ENCODE results near the gene TMEM253.

Gene TMEM253

GRCh38 chr14:21070610-21071224 lies 30.1 kb upstream of the TMEM253 start:
- H3K9me3 ChIP-seq, result no peaks in the 10 kb centered on the region
- H3K9ac ChIP-seq, result peak overlapping the region; percentile 80
- H3K36me3 ChIP-seq, result peaks cover 13% of the 10 kb centered on the region
- peak overlapping the region; percentile 88 for H3K4me2 ChIP-seq
- peak overlapping the region; percentile 80 for H3K4me3 ChIP-seq
- no peaks in the 10 kb centered on the region for H4K20me1 ChIP-seq
- peaks cover 16% of the 10 kb centered on the region for H3K27me3 ChIP-seq
- TF ChIP-seq Cebpa-rat (IDR thresholded peaks at IDR 0.05), result no peak
- peaks cover 51% of the 10 kb centered on the region for H3K4me1 ChIP-seq
- peak overlapping the region; percentile 87 for H3K27ac ChIP-seq

GRCh38 chr14:21071225-21072030 lies 29.4 kb upstream of the TMEM253 start:
- H3K9ac ChIP-seq, result peak overlapping the region; percentile 80
- TF ChIP-seq Cebpa-rat (IDR thresholded peaks at IDR 0.05), result no peak

GRCh38 chr14:21072031-21072473 lies 28.8 kb upstream of the TMEM253 start:
- H3K27me3 ChIP-seq, result peaks cover 16% of the 10 kb centered on the region
- TF ChIP-seq Cebpa-rat (IDR thresholded peaks at IDR 0.05), result peak; percentile 69
- peaks cover 51% of the 10 kb centered on the region for H3K4me1 ChIP-seq
- no peaks in the 10 kb centered on the region for H3K9me3 ChIP-seq
- H3K9ac ChIP-seq, result peak overlapping the region; percentile 80
- H4K20me1 ChIP-seq, result no peaks in the 10 kb centered on the region
- peak overlapping the region; percentile 80 for H3K4me3 ChIP-seq
- H3K4me2 ChIP-seq, result peak overlapping the region; percentile 88
- peaks cover 24% of the 10 kb centered on the region for H3K36me3 ChIP-seq
- H3K27ac ChIP-seq, result peak overlapping the region; percentile 87

More at GRCh38 chr14:21071225-21072030, 29.4 kb upstream of the TMEM253 start:
- Histone ChIP-seq H3K4me1 (peaks cover 51% of the 10 kb centered on the region), H4K20me1 (no peaks in the 10 kb centered on the region), H3K4me3 (peak overlapping the region; percentile 80), H3K27me3 (peaks cover 16% of the 10 kb centered on the region), H3K36me3 (peaks cover 20% of the 10 kb centered on the region), H3K4me2 (peak overlapping the region; percentile 88), H3K9me3 (no peaks in the 10 kb centered on the region), H3K27ac (peak overlapping the region; percentile 87)

- no peak for TF ChIP-seq Cebpa-rat (IDR thresholded peaks at IDR 0.05)
- peaks cover 16% of the 10 kb centered on the region for H3K27me3 ChIP-seq
- peaks cover 24% of the 10 kb centered on the region for H3K36me3 ChIP-seq
- H3K4me2 ChIP-seq, result peak overlapping the region; percentile 88
- peak overlapping the region; percentile 80; the same call in 1 of the 2 replicates for H3K9ac ChIP-seq
- H3K4me3 ChIP-seq, result peak overlapping the region; percentile 80
- H3K9me3 ChIP-seq, result no peaks in the 10 kb centered on the region
- H3K27ac ChIP-seq, result peak overlapping the region; percentile 87
- peaks cover 51% of the 10 kb centered on the region for H3K4me1 ChIP-seq
- H4K20me1 ChIP-seq, result no peaks in the 10 kb centered on the region
Observed at GRCh38 chr14:21072781-21073339, 28.0 kb upstream of the TMEM253 start.

- Histone ChIP-seq H3K4me2 (no peak overlapping the region; the same call in 1 of the 2 replicates), H3K36me3 (peaks cover 35% of the 10 kb centered on the region), H4K20me1 (no peaks in the 10 kb centered on the region), H3K27ac (0 out of 2 replicates have a peak overlapping the region, but pooled peaks have one; percentile 87), H3K9me3 (no peaks in the 10 kb centered on the region), H3K4me3 (no peak overlapping the region), H3K9ac (no peak overlapping the region), H3K4me1 (peaks cover 45% of the 10 kb centered on the region), H3K27me3 (peaks cover 10% of the 10 kb centered on the region)
- TF ChIP-seq Cebpa-rat (IDR thresholded peaks at IDR 0.05), result no peak
Observed at GRCh38 chr14:21073921-21074320, 26.9 kb upstream of the TMEM253 start.

- H3K27ac ChIP-seq, result peak overlapping the region; percentile 87; the same call in 1 of the 2 replicates
- H3K4me2 ChIP-seq, result no peak overlapping the region
- H3K4me1 ChIP-seq, result peaks cover 44% of the 10 kb centered on the region
- no peaks in the 10 kb centered on the region for H3K9me3 ChIP-seq
- TF ChIP-seq Cebpa-rat (IDR thresholded peaks at IDR 0.05), result no peak
- H3K4me3 ChIP-seq, result no peak overlapping the region
- peaks cover 3% of the 10 kb centered on the region for H3K27me3 ChIP-seq
- H3K36me3 ChIP-seq, result peaks cover 42% of the 10 kb centered on the region
- H3K9ac ChIP-seq, result peak overlapping the region; percentile 3; the same call in 1 of the 2 replicates
- H4K20me1 ChIP-seq, result no peaks in the 10 kb centered on the region
Observed at GRCh38 chr14:21074398-21075272, 26.2 kb upstream of the TMEM253 start.

- H4K20me1 ChIP-seq, result no peaks in the 10 kb centered on the region
- H3K27ac ChIP-seq, result no peak overlapping the region
- no peaks in the 10 kb centered on the region for H3K9me3 ChIP-seq
- H3K4me3 ChIP-seq, result no peak overlapping the region
- TF ChIP-seq Cebpa-rat (IDR thresholded peaks at IDR 0.05), result no peak
- no peaks in the 10 kb centered on the region for H3K27me3 ChIP-seq
- H3K4me2 ChIP-seq, result no peak overlapping the region
- H3K36me3 ChIP-seq, result peaks cover 52% of the 10 kb centered on the region
- H3K4me1 ChIP-seq, result peaks cover 41% of the 10 kb centered on the region
- no peak overlapping the region for H3K9ac ChIP-seq
Observed at GRCh38 chr14:21075719-21076437, 25.0 kb upstream of the TMEM253 start.

- H3K4me2 ChIP-seq, result no peak overlapping the region
- H3K27ac ChIP-seq, result no peak overlapping the region
- H3K36me3 ChIP-seq, result peaks cover 70% of the 10 kb centered on the region
- no peak overlapping the region for H3K9ac ChIP-seq
- H3K9me3 ChIP-seq, result no peaks in the 10 kb centered on the region
- no peak for TF ChIP-seq Cebpa-rat (IDR thresholded peaks at IDR 0.05)
- no peaks in the 10 kb centered on the region for H4K20me1 ChIP-seq
- H3K4me1 ChIP-seq, result peaks cover 31% of the 10 kb centered on the region
- no peaks in the 10 kb centered on the region for H3K27me3 ChIP-seq
- H3K4me3 ChIP-seq, result no peak overlapping the region
Observed at GRCh38 chr14:21077672-21078071, 23.2 kb upstream of the TMEM253 start.
